ENCODE data around the gene TTC33.

- TF ChIP-seq POLR2AphosphoS5 (IDR thresholded peaks at IDR 0.05; ENCODE audit: low read depth, low read length) (no peak), CTCF (IDR thresholded peaks at IDR 0.05) (no peak), SIN3A (IDR thresholded peaks at IDR 0.05; ENCODE audit: borderline replicate concordance, insufficient read depth, low read depth, low read length) (no peak), REST (IDR thresholded peaks at IDR 0.05; ENCODE audit: insufficient read depth in 1 of 2, low read depth in 2 of 2, low read length in 1 of 2) (no peak)
These were observed 150.3 kb downstream of the TTC33 start for GRCh38 chr5:40605295-40605958.
